Measurements from ENCODE around the gene SKIC3.

- TF ChIP-seq, protein P1, sequence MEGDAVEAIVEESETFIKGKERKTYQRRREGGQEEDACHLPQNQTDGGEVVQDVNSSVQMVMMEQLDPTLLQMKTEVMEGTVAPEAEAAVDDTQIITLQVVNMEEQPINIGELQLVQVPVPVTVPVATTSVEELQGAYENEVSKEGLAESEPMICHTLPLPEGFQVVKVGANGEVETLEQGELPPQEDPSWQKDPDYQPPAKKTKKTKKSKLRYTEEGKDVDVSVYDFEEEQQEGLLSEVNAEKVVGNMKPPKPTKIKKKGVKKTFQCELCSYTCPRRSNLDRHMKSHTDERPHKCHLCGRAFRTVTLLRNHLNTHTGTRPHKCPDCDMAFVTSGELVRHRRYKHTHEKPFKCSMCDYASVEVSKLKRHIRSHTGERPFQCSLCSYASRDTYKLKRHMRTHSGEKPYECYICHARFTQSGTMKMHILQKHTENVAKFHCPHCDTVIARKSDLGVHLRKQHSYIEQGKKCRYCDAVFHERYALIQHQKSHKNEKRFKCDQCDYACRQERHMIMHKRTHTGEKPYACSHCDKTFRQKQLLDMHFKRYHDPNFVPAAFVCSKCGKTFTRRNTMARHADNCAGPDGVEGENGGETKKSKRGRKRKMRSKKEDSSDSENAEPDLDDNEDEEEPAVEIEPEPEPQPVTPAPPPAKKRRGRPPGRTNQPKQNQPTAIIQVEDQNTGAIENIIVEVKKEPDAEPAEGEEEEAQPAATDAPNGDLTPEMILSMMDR (conservative IDR thresholded peaks at IDR 0.05; ENCODE audit: low read depth in 2 of 2): no peak
- TF ChIP-seq POLR2AphosphoS5 (IDR thresholded peaks at IDR 0.05; ENCODE audit: low read depth) (no peak), EZH2 (IDR thresholded peaks at IDR 0.05; ENCODE audit: low read depth, unreplicated experiment) (no peak), CREB1 (CRISPR knock-in tag; IDR thresholded peaks at IDR 0.05; ENCODE audit: low read depth) (no peak), ETS1 (IDR thresholded peaks at IDR 0.05) (no peak), NANOG (IDR thresholded peaks at IDR 0.05; ENCODE audit: borderline replicate concordance) (no peak), EZH2phosphoT487 (IDR thresholded peaks at IDR 0.05; ENCODE audit: unreplicated experiment) (no peak), JUNB (IDR thresholded peaks at IDR 0.05; ENCODE audit: unreplicated experiment) (no peak), ZNF331 (CRISPR knock-in tag; IDR thresholded peaks at IDR 0.05; ENCODE audit: low read depth) (no peak), STAT1 (IDR thresholded peaks at IDR 0.05; ENCODE audit: unreplicated experiment) (no peak)
- TF ChIP-seq, protein P2, sequence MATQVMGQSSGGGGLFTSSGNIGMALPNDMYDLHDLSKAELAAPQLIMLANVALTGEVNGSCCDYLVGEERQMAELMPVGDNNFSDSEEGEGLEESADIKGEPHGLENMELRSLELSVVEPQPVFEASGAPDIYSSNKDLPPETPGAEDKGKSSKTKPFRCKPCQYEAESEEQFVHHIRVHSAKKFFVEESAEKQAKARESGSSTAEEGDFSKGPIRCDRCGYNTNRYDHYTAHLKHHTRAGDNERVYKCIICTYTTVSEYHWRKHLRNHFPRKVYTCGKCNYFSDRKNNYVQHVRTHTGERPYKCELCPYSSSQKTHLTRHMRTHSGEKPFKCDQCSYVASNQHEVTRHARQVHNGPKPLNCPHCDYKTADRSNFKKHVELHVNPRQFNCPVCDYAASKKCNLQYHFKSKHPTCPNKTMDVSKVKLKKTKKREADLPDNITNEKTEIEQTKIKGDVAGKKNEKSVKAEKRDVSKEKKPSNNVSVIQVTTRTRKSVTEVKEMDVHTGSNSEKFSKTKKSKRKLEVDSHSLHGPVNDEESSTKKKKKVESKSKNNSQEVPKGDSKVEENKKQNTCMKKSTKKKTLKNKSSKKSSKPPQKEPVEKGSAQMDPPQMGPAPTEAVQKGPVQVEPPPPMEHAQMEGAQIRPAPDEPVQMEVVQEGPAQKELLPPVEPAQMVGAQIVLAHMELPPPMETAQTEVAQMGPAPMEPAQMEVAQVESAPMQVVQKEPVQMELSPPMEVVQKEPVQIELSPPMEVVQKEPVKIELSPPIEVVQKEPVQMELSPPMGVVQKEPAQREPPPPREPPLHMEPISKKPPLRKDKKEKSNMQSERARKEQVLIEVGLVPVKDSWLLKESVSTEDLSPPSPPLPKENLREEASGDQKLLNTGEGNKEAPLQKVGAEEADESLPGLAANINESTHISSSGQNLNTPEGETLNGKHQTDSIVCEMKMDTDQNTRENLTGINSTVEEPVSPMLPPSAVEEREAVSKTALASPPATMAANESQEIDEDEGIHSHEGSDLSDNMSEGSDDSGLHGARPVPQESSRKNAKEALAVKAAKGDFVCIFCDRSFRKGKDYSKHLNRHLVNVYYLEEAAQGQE (IDR thresholded peaks at IDR 0.05; ENCODE audit: unreplicated experiment): no peak
These were observed 17.3 kb downstream of the SKIC3 start for GRCh38 chr5:95537501-95537900.

Data from GM23338 (cell line).